HG03139 (cell line): ENCODE data around the gene TXLNG.

Source experiments
- ATAC-seq: cut with Tn5 transposase; IDR thresholded peaks from one replicate; pipeline ENCODE4 v1.9.1; 2021; ENCODE audit not compliant: unreplicated experiment

TXLNG gene

DNA sequence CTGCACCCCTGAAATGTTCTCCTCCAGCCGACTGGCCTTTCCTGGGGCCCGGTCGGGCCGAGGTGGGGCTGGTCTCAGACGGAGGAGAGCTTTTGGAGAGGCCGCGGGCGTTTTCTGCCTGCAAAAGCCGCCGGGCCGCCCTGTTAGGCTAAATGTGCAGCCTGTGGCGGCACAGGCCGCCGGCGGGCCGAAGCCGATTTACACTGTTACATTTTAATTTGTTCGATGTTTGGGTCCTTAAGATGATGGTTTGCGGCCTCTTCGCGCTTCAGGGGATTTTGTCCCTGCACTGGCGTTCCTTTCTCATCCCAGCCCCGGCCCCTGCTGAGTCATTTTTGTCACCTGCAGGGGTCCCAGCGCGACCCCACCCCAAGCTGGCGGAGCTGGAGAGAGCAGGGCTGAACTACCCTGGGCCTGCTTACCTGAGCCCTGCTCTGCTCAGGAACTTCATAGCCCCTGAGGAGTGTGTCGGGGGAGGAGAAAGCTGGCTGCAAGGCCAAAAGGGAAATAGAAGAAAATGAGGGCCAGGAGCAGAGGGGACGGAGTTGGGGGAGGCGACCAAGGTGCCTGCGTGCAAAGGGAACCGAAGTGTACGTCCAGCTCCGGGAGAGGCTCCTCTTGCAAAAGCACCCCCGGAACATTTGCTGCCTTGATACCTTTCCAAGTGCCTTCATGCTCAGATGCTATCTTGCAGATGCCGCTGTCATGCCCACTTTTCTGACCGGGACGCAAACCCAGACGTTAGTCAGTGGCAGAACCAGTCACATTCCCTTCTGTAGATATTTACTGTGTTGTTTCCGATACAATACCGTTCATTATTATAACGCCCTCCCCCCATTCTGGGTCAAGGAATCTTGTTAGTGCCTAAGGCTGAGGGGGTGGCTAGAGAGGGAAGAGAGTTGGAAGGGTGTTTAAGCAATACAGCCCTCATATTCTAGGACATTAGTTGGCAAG, 84.9 kb downstream of the TXLNG start:
- no peak for ATAC-seq

DNA sequence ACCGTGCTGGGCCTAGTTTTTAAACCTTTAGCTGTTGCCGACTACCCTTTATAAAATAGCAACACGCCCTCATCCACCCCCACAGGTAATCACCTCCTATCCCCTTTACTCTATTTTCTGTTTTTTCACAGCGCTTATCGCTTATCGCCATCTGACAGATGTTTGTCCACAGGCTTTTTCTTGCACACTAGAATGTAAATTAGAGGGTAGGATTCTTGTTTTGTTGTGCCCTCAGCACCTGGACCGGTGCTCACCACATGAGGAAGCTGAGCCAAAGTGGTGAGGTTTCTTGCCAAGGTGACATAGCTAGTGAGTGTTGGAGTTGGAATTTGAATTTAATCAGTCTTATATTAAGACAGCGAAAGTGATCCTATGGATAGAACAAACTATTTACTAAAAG, 86.8 kb downstream of the TXLNG start:
- no peak for ATAC-seq

DNA sequence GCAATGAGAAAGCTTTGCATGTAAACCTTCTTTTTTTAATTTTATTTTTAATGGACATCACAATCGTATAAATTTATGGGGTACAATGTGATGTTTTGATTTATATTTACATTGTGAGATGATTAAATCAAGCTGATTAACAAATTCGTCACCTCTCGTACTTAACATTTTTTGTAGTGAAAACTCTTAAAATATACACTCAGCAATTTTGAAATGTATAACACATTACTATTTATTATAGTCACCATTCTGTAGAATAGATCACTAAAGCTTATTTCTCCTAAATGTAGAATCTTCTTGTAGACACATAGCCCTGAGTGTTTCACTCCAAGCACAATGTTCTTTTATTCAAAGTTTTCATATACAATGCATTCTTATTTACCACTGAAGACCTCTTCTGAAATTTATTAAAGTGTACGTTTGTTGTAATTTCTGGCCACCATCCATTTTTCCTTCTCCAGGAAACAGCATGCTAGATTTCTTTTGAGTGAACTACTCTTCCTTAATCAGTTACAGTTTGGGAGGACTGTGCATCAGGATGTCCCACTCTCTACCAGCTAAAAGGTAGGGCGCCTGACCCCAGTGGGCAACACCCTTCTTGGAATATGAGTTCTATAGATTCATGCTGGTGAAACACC, 88.3 kb downstream of the TXLNG start:
- no peak for ATAC-seq

DNA sequence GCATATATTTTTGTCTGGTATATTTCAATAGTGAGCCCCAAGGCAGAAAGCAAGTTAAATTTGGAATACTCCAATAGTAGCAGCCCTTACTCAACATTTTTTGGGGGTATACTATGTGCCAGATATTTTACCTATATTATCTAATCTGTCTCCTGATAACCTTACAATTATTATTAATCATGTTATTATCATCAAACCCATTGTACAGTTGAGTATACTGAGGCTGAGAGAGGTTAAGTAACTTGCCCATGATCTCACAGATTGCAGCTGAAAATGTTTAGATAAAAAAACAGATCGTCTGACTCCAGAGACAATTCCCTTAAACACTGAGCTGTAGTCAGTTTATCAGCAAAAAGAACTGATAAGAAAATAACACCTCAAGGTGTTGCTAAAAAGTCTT, 90.4 kb downstream of the TXLNG start:
- ATAC-seq = no peak

DNA sequence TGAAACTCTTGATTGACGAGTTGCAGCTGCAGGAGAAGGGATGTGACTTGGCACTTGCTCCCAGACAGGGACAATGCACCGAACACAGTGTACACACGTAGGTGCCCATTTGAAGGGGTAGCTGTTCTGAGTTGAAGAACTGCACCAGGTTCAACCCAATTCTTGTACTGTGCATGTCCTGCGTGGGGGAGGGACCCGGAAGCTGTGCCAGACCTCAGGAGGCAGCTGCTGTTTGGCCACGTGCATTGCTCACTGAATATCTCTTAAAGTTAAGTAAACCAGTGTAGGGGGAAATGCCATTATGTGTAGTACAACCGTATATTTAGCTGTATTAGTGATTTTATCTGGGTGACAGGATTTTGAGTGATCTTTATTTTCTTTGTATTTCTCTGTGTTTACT, 95.9 kb downstream of the TXLNG start:
- no peak for ATAC-seq

DNA sequence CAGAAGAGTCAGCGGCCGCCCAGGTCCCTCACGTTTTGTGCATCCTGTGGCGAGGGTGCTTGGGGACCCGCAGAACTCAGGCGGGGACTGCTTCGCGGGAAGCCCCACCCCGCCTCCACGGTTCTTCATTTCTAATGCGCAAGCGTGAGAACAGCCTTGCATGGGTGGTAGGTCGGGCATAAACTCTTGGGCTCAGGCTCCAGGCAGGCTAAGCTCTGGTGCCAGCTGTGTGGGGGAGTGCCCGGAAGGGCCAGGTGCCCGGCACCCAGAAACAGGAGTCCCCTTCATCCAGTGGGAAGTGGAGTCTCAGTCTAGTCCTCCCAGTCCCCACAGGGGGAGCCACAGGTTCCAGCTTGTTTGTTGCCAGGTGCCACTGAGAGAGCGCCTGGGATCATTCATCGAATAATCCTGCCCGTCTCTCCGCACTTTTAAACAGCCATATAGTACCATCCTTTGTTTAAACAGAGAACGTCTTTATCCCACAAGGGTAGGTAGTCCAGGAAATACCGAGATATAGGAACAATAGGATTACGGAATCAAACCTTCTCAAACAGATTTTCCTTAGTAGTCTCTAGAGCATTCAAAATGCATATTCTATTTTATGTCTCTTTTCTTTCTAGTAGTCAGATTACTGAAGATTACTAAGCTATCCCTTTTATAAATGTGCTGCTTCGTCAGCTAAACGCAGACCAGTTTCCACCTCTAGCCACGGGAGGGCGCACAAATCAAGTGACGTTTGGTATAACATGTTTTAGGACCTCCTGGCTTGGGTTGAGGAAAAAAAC, 96.6 kb downstream of the TXLNG start:
- ATAC-seq = peak; percentile 45

DNA sequence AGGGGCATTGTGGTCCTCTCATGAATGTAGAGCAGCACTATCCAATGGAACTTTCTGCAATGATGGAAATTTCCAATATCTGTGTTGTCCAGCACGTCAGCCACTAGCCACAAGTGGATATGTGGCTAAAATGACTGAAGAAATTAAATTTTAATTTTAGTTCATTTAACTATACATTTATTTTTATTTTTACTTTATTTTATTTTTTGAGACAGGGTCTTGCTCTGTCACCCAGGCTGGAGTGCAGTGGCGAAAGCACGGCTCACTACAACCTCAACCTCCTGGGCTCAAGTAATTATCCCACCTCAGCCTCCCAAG, 97.2 kb downstream of the TXLNG start:
- ATAC-seq = no peak

DNA sequence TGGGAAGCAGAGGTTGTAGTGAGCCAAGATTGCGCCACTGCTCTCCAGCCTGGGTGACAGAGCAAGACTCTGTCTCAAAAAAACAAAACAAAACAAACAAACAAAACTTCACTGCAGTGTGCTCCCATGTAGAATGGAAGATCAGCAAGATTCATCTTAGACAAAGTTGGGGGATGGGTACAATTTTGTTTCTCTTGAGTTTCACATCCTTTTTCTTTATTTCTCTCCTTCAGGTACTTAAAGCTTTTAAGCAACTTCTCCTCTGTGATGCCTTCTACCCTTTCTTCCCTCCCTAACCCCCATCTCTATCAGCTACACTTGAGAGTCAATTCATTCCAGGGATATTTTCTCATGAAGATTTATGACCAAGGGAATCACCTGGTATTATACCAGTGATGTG, 99.4 kb downstream of the TXLNG start:
- no peak for ATAC-seq

DNA sequence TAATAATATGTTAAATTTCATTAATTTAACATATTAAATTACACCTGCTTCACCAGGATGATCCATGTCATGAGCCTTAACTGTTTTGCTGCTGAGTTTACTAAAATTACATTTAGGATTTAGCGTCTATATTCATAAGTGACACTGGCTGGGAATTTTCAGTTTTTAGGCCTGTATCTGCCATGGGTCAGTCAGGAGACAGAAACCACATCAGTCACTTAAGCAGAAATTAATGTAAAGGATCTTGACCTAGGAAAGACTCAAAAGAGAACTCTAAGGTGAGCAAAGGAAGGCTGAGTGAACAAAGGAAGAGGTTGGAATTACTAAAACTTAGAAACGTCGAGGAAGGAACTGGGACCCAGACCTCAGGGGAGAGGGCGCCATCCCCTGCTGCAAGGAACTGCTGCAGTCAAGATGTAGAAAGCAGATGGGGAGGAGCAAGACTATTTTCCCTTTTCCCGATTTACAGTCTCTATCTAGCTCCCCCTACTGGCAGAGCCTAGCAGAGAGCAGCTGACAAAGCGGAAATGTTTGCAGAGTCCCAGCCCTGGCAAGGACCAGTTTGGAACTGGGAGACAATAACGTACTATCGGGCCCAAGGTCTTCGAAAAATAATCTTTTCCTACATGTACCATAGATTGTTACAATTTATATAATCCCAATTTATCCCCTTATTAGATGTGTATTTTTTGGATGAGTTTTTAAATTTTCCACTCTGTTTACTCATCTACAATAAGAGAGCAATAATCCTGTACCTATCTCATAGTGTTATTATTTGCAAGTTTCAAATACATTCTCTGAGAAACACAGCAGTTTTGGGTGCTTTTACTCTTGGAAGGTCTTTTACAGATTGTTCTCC, 106.5 kb downstream of the TXLNG start:
- ATAC-seq = peak; percentile 83
